Hippocampal formation (tissue), 2 donors: Measurements from ENCODE around the gene SULT1A1.

Source experiments
- DNase-seq, 2 donors: peaks; one replicate each; lab custom pipeline; 2025; lab: John Stamatoyannopoulos, UW

Gene SULT1A1

DNA sequence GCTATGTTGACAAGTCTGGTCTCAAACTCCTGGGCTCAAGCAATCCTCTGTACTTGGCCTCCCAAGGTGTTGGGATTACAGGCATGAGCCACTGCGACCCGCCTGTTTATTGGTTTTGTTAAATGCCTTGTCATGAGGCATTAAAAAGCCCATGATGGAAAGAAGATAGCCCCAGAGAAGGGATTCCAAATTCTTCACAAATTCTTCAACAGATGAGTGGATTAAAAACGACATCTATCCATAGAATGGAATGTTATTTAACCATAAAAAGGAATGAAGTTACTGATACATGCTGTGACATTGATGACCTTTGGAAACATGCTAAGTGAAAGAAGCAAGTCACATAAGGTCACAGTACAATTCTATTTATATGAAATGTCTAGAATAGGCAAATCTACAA is 51.4 kb downstream of the SULT1A1 start:
- no peak for DNase-seq

DNA sequence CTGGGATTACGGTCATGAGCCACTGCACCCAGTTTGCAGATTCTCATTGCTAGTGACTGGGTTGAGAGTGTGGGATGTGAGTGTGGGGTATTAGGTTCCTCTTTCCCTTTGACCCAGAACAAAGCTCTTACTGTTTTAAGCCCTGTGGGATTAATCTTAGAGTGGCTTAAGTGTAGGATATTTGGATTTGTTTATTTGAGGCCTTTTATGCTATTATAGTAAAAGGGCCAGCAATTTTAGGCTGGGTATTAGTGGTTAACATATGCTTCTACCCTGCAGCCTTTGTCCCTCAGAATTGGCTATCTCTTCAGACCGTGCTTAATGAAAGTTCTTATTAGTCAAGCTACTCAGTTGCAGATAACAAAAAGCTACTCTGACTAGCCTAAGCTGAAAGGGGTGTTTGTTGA is 52.9 kb downstream of the SULT1A1 start:
- no peak for DNase-seq

DNA sequence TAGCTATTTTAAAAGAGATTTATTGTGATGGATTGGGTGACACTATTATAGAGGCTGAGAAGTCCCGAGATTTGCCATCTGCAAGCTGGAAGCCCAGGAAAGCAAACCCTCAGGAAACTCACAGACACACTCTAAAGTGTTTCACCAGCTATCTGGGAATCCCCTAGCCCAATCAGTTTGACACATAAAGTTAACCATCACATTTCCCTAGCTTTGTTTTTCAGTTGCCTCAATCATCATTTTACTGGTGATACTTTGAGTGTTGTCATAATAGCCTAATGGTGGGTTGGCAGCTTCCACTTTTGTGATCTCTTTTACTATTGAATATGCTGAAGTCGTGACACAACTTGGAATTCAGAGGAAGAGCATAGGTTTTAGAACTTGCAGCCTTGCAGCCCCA is 54.3 kb downstream of the SULT1A1 start:
- no peak for DNase-seq
